HG03439 (cell line): ENCODE data around the gene SPATA20.
A peak's percentile ranks its signal among the peaks of the same experiment; 100 is the strongest.

ENCODE experiments used
- ATAC-seq: cut with Tn5 transposase; IDR thresholded peaks from one replicate; pipeline ENCODE4 v1.9.1; 2021; ENCODE audit warnings: mild to moderate bottlenecking, moderate library complexity; ENCODE audit not compliant: unreplicated experiment

SPATA20 gene

GRCh38 chr17:50557630-50558029 lies 10.7 kb downstream of the SPATA20 start:
- ATAC-seq: no peak

- ATAC-seq: no peak
These were observed 11.1 kb downstream of the SPATA20 start for GRCh38 chr17:50558091-50558490.

GRCh38 chr17:50558581-50558940 lies 11.6 kb downstream of the SPATA20 start:
- no peak for ATAC-seq

GRCh38 chr17:50558941-50559614 lies 12.1 kb downstream of the SPATA20 start:
- no peak for ATAC-seq

GRCh38 chr17:50559674-50560184 lies 12.8 kb downstream of the SPATA20 start:
- ATAC-seq: no peak

GRCh38 chr17:50560185-50560824 lies 13.3 kb downstream of the SPATA20 start, which contains the start of gene CACNA1G:
Gene CACNA1G (plus strand): TSS chr17:50560715. CDS start chr17:50561460, 745 bp downstream.
- ATAC-seq: peak; percentile 83

- no peak for ATAC-seq
These were observed 14.2 kb downstream of the SPATA20 start for GRCh38 chr17:50560931-50561745.

GRCh38 chr17:50561746-50562141 lies 14.8 kb downstream of the SPATA20 start:
- ATAC-seq: no peak

- no peak for ATAC-seq
These were observed 15.5 kb downstream of the SPATA20 start for GRCh38 chr17:50562242-50563091.

GRCh38 chr17:50563092-50563511 lies 16.1 kb downstream of the SPATA20 start:
- ATAC-seq: no peak

GRCh38 chr17:50564916-50565315 lies 17.9 kb downstream of the SPATA20 start:
- ATAC-seq: no peak

GRCh38 chr17:50565402-50566350 lies 18.7 kb downstream of the SPATA20 start:
- no peak for ATAC-seq

GRCh38 chr17:50566886-50567285 lies 19.9 kb downstream of the SPATA20 start:
- no peak for ATAC-seq

GRCh38 chr17:50568659-50569058 lies 21.7 kb downstream of the SPATA20 start:
- ATAC-seq: no peak

- no peak for ATAC-seq
These were observed 22.6 kb downstream of the SPATA20 start for GRCh38 chr17:50569592-50569991.

GRCh38 chr17:50570032-50570431 lies 23.1 kb downstream of the SPATA20 start:
- ATAC-seq: no peak

- ATAC-seq: no peak
These were observed 23.6 kb downstream of the SPATA20 start for GRCh38 chr17:50570528-50570927.

- no peak for ATAC-seq
These were observed 24.7 kb downstream of the SPATA20 start for GRCh38 chr17:50571681-50572080.

GRCh38 chr17:50572541-50572940 lies 25.6 kb downstream of the SPATA20 start:
- no peak for ATAC-seq
